Uterus (tissue), 4 donors: ENCODE measurements around the gene CTLA4. TPM values are rescaled to one million over a fixed set of nuclear protein-coding genes. Genes with fewer than 3 reads are reported as not detected.

ENCODE experiments used
- DNase-seq, 2 donors: peaks; one replicate each; pipeline ENCODE4 v3.0.0-alpha.2; 2019 to 2020
- H3K27ac ChIP-seq, 2 donors: fragments of 200-600 bp; sonication (generic); 1 replicate in 1 of 2; 2 replicates in 1 of 2; pipeline ENCODE4 v1.5.1; 2016 to 2018
- H3K27me3 ChIP-seq, 2 donors: fragments of 200-600 bp; sonication (generic); one replicate each; pipeline ENCODE4 v1.5.1; 2018 to 2019; ENCODE audit warnings: control low read depth in 1 of 2
- H3K36me3 ChIP-seq, 2 donors: fragments of 200-600 bp; sonication (generic); one replicate each; pipeline ENCODE4 v1.5.1; 2019; ENCODE audit warnings: control low read depth in 1 of 2
- H3K4me1 ChIP-seq, 2 donors: fragments of 200-600 bp; sonication (generic); one replicate each; pipeline ENCODE4 v1.5.1; 2018 to 2019; ENCODE audit warnings: control low read depth in 1 of 2
- H3K4me3 ChIP-seq, 2 donors: fragments of 200-600 bp; sonication (generic); 1 replicate in 1 of 2; 2 replicates in 1 of 2; pipeline ENCODE4 v1.5.1; 2018 to 2019; ENCODE audit warnings: mild to moderate bottlenecking in 1 of 2
- H3K9me3 ChIP-seq, 2 donors: fragments of 200-600 bp; sonication (generic); one replicate each; pipeline ENCODE4 v1.5.1; 2019; ENCODE audit warnings: control low read depth in 1 of 2
- CTCF ChIP-seq, 4 experiments: fragments of 200-600 bp in 2 of 4; fragments of 450-650 bp in 2 of 4; sonication (generic) in 2 of 4; IDR thresholded peaks; one replicate each; pipeline ENCODE4 v1.5.1; 2016 to 2019; ENCODE audit warnings: antibody characterized with exemption in 4 of 4, mild to moderate bottlenecking in 2 of 4, moderate library complexity in 1 of 4
- POLR2A ChIP-seq, 2 donors: fragments of 450-650 bp; IDR thresholded peaks; one replicate each; pipeline ENCODE4 v1.6.1; 2016; ENCODE audit warnings: antibody characterized with exemption in 2 of 2, mild to moderate bottlenecking in 1 of 2, moderate library complexity in 1 of 2
- intact Hi-C: fragments of 100-400 bp; cut with DNase I; formaldehyde crosslinking; loops from one replicate; pipeline ENCODE4 v1.15.1; 2023; ENCODE audit warnings: low total_unique reads
- total RNA-seq, 4 donors: library from RNA; depleted of rRNA in 3 of 4; stranded (reverse); fragments of >200 nt in 3 of 4; gene quantifications; one replicate each; pipeline versions ENCODE4 v1.1.0 to v1.2.4, GENCODE V29; 2014 to 2023
- donor health status: DM: yes; HTN: yes; CAD: no.

Gene CTLA4
- total RNA-seq, 4 donors from 2014 or later: 0.14 TPM; not detected in 3

GRCh38 chr2:203909974-203910373, 42.4 kb downstream of the CTLA4 start:
- no peaks in the 10 kb centered on the region for H3K27me3 ChIP-seq
- no peak overlapping the region for H3K27ac ChIP-seq
- intact Hi-C loops: no loop called here
- H3K4me1 ChIP-seq: no peaks in the 10 kb centered on the region
- H3K36me3 ChIP-seq: no peaks in the 10 kb centered on the region
- no peak for TF ChIP-seq POLR2A (IDR thresholded peaks at IDR 0.05)
- TF ChIP-seq CTCF (IDR thresholded peaks at IDR 0.05): no peak
- H3K9me3 ChIP-seq: no peaks in the 10 kb centered on the region
- DNase-seq: no peak
- no peak overlapping the region for H3K4me3 ChIP-seq

- H3K27me3 ChIP-seq: no peaks in the 10 kb centered on the region
- TF ChIP-seq POLR2A (IDR thresholded peaks at IDR 0.05) (no peak), CTCF (IDR thresholded peaks at IDR 0.05) (no peak)
- no peaks in the 10 kb centered on the region for H3K4me1 ChIP-seq
- intact Hi-C loops: no loop called here
- no peaks in the 10 kb centered on the region for H3K9me3 ChIP-seq
- no peak for DNase-seq
- H3K36me3 ChIP-seq: no peaks in the 10 kb centered on the region
- no peak overlapping the region for H3K4me3 ChIP-seq
- no peak overlapping the region for H3K27ac ChIP-seq
Measured at GRCh38 chr2:203913947-203914346, 46.4 kb downstream of the CTLA4 start.

GRCh38 chr2:203914546-203915182, 47.1 kb downstream of the CTLA4 start:
- Histone ChIP-seq H3K9me3 (no peaks in the 10 kb centered on the region), H3K27me3 (no peaks in the 10 kb centered on the region), H3K4me3 (no peak overlapping the region), H3K27ac (peak overlapping the region in 1 of 2 donors; percentile 6), H3K36me3 (no peaks in the 10 kb centered on the region), H3K4me1 (no peaks in the 10 kb centered on the region)
- intact Hi-C loops: no loop called here
- no peak for DNase-seq
- no peak for TF ChIP-seq POLR2A (IDR thresholded peaks at IDR 0.05)
- no peak for TF ChIP-seq CTCF (IDR thresholded peaks at IDR 0.05)

GRCh38 chr2:203915256-203915655, 47.7 kb downstream of the CTLA4 start:
- Histone ChIP-seq H3K4me3 (no peak overlapping the region), H3K36me3 (no peaks in the 10 kb centered on the region), H3K4me1 (no peaks in the 10 kb centered on the region), H3K27ac (peak overlapping the region in 1 of 2 donors; percentile 6), H3K9me3 (no peaks in the 10 kb centered on the region), H3K27me3 (no peaks in the 10 kb centered on the region)
- DNase-seq: no peak
- TF ChIP-seq CTCF (IDR thresholded peaks at IDR 0.05) (no peak), POLR2A (IDR thresholded peaks at IDR 0.05) (no peak)
- intact Hi-C loops: no loop called here

GRCh38 chr2:203916756-203917155, 49.2 kb downstream of the CTLA4 start:
- Histone ChIP-seq H3K36me3 (no peaks in the 10 kb centered on the region), H3K4me1 (no peaks in the 10 kb centered on the region), H3K27ac (no peak overlapping the region), H3K9me3 (no peaks in the 10 kb centered on the region), H3K27me3 (no peaks in the 10 kb centered on the region), H3K4me3 (no peak overlapping the region)
- DNase-seq: no peak
- TF ChIP-seq POLR2A (IDR thresholded peaks at IDR 0.05) (no peak), CTCF (IDR thresholded peaks at IDR 0.05) (no peak)
- intact Hi-C loops: no loop called here
